ENCODE results near the gene MPC1. TPM values are rescaled to one million over a fixed set of nuclear protein-coding genes. Genes with fewer than 3 reads are reported as not detected.
A peak's percentile ranks its signal among the peaks of the same experiment; 100 is the strongest.

The MPC1 gene
- polyA plus RNA-seq, 1 donor: 38.8 TPM

DNA sequence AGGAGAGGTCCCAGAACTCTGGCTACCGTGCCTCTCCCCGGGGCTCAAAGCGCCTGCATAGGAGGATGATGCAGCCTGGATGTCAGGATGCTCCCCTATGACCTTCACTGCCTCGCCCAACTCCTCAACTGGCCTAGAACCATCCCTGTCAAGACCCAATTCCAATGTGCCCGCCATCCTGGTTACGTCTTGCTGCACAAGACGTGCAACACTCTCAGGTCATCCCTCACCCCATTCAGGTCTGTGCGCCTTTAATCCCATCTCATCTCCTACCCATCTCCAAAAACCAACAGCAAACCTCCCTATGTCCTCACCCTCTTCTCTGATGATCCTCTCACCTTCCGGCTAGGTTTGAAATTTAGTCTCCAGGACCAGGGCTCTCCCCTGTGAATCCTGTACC lies 43.9 kb downstream of the MPC1 start:
- no peaks in the 10 kb centered on the region for H3K27me3 ChIP-seq (ENCODE audit: control insufficient read depth, insufficient read depth, low read length)
- no peaks in the 10 kb centered on the region for H3K9me3 ChIP-seq (ENCODE audit: control insufficient read depth, low read depth, low read length)
- H3K4me3 ChIP-seq (ENCODE audit: low read length): no peak overlapping the region
- H3K27ac ChIP-seq (ENCODE audit: low read length): no peak overlapping the region
- peaks cover 9% of the 10 kb centered on the region for H3K4me1 ChIP-seq (ENCODE audit: control insufficient read depth, insufficient read depth, low read length)
- H3K36me3 ChIP-seq (ENCODE audit: control insufficient read depth, insufficient read depth, low read length): peaks cover 32% of the 10 kb centered on the region
- DNase-seq: no peak
- 100% methylated on average over 1 of the region's 9 CpGs for WGBS (ENCODE audit: insufficient coverage, low lambda C conversion rate)

GRCh38 chr6:166336847-166337246 lies 45.9 kb downstream of the MPC1 start:
- Histone ChIP-seq H3K4me3 (ENCODE audit: low read length) (no peak overlapping the region), H3K27ac (ENCODE audit: low read length) (no peak overlapping the region), H3K4me1 (ENCODE audit: control insufficient read depth, insufficient read depth, low read length) (peaks cover 4% of the 10 kb centered on the region)

DNA sequence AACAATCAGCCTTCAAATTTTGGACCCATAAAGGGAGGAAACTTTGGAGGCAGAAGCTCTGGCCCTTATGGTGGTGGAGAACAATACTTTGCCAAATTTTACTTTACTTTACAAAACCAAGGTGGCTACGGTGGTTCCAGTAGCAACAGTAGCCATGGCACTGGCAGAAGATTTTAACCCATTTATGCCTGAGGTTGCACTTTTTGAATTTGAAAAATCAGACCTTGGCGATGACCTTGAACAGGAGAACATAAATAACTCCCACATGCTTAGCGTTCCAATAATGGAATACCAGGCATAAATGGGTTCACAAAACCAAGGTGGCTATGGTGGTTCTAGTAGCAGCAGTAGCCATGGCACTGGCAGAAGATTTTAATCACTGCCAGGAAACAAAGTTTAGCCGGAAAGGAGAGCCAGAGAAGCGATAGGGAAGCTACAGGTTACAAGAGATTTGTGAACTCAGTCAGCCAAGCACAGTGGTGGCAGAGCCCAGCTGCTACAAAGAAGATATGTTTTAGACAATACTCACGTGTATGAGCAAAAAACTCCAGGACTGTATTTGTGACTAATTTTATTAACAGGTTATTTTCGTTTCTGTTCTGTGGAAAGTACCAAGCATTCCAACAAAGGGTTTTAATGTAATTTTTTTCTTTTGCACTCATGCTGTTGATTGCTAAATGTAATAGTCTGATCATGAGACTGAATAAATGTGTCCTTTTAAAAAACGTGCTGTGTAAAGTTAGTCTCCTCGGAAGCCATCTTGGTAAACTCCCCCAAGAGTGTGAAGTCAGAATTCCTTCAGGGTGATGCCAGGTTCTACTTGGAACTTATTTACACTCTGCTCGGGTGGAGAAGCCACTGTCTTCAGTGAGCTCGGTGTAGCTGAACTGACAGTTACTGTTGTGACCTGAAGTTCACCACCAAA lies 47.1 kb downstream of the MPC1 start:
- no peak for DNase-seq
- WGBS (ENCODE audit: insufficient coverage, low lambda C conversion rate): 95% methylated on average over 5 of the region's 11 CpGs
- H3K36me3 ChIP-seq (ENCODE audit: control insufficient read depth, insufficient read depth, low read length): peaks cover 32% of the 10 kb centered on the region
- no peaks in the 10 kb centered on the region for H3K4me1 ChIP-seq (ENCODE audit: control insufficient read depth, insufficient read depth, low read length)
- H3K27me3 ChIP-seq (ENCODE audit: control insufficient read depth, insufficient read depth, low read length): no peaks in the 10 kb centered on the region
- H3K9me3 ChIP-seq (ENCODE audit: control insufficient read depth, low read depth, low read length): no peaks in the 10 kb centered on the region
- H3K27ac ChIP-seq (ENCODE audit: low read length): no peak overlapping the region
- H3K4me3 ChIP-seq (ENCODE audit: low read length): no peak overlapping the region

More at GRCh38 chr6:166336847-166337246, 45.9 kb downstream of the MPC1 start:
- no peaks in the 10 kb centered on the region for H3K27me3 ChIP-seq (ENCODE audit: control insufficient read depth, insufficient read depth, low read length)
- H3K9me3 ChIP-seq (ENCODE audit: control insufficient read depth, low read depth, low read length): no peaks in the 10 kb centered on the region
- no peak for DNase-seq
- H3K36me3 ChIP-seq (ENCODE audit: control insufficient read depth, insufficient read depth, low read length): peaks cover 32% of the 10 kb centered on the region
- WGBS (ENCODE audit: insufficient coverage, low lambda C conversion rate): no CpG with 5 or more reads among the region's 3 CpGs

GRCh38 chr6:166334878-166335277 lies 47.9 kb downstream of the MPC1 start:
- Histone ChIP-seq H3K4me3 (ENCODE audit: low read length) (no peak overlapping the region), H3K27me3 (ENCODE audit: control insufficient read depth, insufficient read depth, low read length) (no peaks in the 10 kb centered on the region), H3K27ac (ENCODE audit: low read length) (no peak overlapping the region), H3K4me1 (ENCODE audit: control insufficient read depth, insufficient read depth, low read length) (no peaks in the 10 kb centered on the region), H3K36me3 (ENCODE audit: control insufficient read depth, insufficient read depth, low read length) (peaks cover 34% of the 10 kb centered on the region), H3K9me3 (ENCODE audit: control insufficient read depth, low read depth, low read length) (no peaks in the 10 kb centered on the region)
- 100% methylated on average over 2 of the region's 8 CpGs for WGBS (ENCODE audit: insufficient coverage, low lambda C conversion rate)
- DNase-seq: no peak

DNA sequence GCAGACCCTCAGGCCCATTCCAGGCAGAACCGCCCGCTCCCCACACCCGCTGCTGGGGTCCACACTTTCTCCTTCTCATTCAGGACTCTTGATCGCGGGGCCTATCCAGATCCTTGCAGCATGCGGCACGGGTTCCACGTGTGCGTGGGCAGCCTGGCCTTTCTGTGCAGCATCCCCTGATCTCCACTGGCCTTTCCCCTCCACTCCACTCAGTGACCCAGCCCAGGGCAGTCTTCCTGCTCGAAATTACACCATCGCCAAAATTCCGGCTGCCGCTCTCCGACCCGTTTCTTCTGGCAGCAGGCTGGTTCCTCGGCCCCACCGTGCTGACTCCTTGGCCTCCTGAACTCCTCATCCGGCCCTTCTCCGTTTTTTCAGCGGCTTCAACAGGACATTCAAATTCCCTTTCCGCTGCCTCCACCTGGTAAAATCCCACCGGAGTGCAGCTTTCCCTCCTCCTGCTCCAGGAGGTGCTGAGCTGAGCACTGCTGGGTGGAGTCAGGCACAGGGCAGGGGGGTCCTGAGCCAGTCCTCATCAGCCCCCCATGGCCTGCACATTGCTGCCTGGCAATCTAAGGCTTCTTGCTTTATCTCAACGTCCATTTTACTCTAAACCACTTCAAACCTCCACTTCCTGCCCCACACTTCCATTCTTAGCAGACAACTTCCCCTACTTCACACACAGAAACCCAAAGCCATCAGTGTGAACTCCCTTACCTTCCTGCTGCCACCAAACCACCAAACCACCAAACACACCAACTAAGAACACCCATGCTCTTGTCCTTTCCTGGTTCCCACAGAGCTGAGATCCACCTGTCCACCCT lies 49.4 kb downstream of the MPC1 start:
- no peaks in the 10 kb centered on the region for H3K27me3 ChIP-seq (ENCODE audit: control insufficient read depth, insufficient read depth, low read length)
- H3K36me3 ChIP-seq (ENCODE audit: control insufficient read depth, insufficient read depth, low read length): peaks cover 42% of the 10 kb centered on the region
- WGBS (ENCODE audit: insufficient coverage, low lambda C conversion rate): 98% methylated on average over 8 of the region's 23 CpGs
- H3K4me1 ChIP-seq (ENCODE audit: control insufficient read depth, insufficient read depth, low read length): no peaks in the 10 kb centered on the region
- DNase-seq: no peak
- H3K4me3 ChIP-seq (ENCODE audit: low read length): no peak overlapping the region
- no peak overlapping the region for H3K27ac ChIP-seq (ENCODE audit: low read length)
- no peaks in the 10 kb centered on the region for H3K9me3 ChIP-seq (ENCODE audit: control insufficient read depth, low read depth, low read length)

GRCh38 chr6:166331503-166332415 lies 51.0 kb downstream of the MPC1 start:
- Histone ChIP-seq H3K9me3 (ENCODE audit: control insufficient read depth, low read depth, low read length) (no peaks in the 10 kb centered on the region), H3K4me3 (ENCODE audit: low read length) (no peak overlapping the region), H3K27ac (ENCODE audit: low read length) (no peak overlapping the region), H3K36me3 (ENCODE audit: control insufficient read depth, insufficient read depth, low read length) (peaks cover 37% of the 10 kb centered on the region), H3K4me1 (ENCODE audit: control insufficient read depth, insufficient read depth, low read length) (no peaks in the 10 kb centered on the region), H3K27me3 (ENCODE audit: control insufficient read depth, insufficient read depth, low read length) (no peaks in the 10 kb centered on the region)
- 100% methylated on average over 4 of the region's 13 CpGs for WGBS (ENCODE audit: insufficient coverage, low lambda C conversion rate)
- DNase-seq: no peak

DNA sequence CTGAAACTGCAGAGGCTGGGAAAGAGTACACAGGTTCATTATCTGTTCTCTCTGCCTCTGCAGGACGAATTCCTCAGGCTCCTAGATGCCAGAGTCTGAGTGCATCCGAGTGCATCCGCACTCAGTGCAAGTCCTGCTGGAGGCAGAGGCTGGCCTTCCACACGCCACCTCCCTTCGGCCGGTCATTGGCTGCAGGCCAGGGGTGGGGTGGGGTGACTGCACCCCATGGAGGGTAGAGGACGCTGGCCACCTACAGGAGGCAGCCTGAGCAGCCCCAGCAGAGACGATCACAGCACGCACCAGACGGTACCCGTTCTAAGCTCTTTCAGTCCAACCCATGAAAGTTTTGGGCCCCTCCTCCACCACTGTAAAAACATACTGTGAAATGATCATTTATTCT lies 52.1 kb downstream of the MPC1 start:
- H3K4me1 ChIP-seq (ENCODE audit: control insufficient read depth, insufficient read depth, low read length): no peaks in the 10 kb centered on the region
- peak; percentile 53 to 70 for DNase-seq
- no CpG with 5 or more reads among the region's 11 CpGs for WGBS (ENCODE audit: insufficient coverage, low lambda C conversion rate)
- no peaks in the 10 kb centered on the region for H3K9me3 ChIP-seq (ENCODE audit: control insufficient read depth, low read depth, low read length)
- H3K4me3 ChIP-seq (ENCODE audit: low read length): no peak overlapping the region
- H3K27ac ChIP-seq (ENCODE audit: low read length): no peak overlapping the region
- peaks cover 37% of the 10 kb centered on the region for H3K36me3 ChIP-seq (ENCODE audit: control insufficient read depth, insufficient read depth, low read length)
- H3K27me3 ChIP-seq (ENCODE audit: control insufficient read depth, insufficient read depth, low read length): no peaks in the 10 kb centered on the region

DNA sequence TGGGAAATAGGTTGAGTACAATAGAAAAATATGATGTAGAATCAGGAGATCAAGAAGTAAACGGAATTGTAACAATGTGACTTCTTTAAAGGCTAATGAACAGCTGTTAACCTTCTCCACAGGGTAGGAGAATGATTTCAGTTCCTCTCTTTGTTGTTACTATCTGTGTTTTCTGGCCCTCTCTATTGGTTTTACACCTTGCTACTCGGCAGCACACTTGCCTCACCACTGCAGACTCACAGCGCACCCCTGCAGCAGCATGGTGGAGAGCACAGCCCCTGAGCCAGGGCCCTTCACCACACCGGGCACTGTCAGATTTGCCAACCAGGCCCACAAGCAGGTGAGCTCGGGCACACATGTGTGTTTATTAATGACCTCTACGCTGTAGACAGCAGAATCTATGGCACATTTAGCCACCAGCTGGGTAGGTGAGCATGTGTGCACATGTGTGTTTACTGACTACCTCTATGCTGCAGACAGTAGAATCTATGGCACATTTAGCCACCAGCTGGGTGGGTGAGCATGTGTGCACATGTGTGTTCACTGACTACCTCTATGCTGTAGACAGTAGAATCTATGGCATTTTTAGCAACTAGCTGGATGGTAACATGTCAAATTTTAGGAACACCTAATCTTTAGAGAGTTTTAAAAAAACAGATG lies 57.2 kb downstream of the MPC1 start:
- DNase-seq: no peak
- no peak overlapping the region for H3K4me3 ChIP-seq (ENCODE audit: low read length)
- H3K9me3 ChIP-seq (ENCODE audit: control insufficient read depth, low read depth, low read length): no peaks in the 10 kb centered on the region
- no peaks in the 10 kb centered on the region for H3K27me3 ChIP-seq (ENCODE audit: control insufficient read depth, insufficient read depth, low read length)
- H3K36me3 ChIP-seq (ENCODE audit: control insufficient read depth, insufficient read depth, low read length): peaks cover 56% of the 10 kb centered on the region
- H3K27ac ChIP-seq (ENCODE audit: low read length): no peak overlapping the region
- 100% methylated on average over 1 of the region's 6 CpGs for WGBS (ENCODE audit: insufficient coverage, low lambda C conversion rate)
- H3K4me1 ChIP-seq (ENCODE audit: control insufficient read depth, insufficient read depth, low read length): no peaks in the 10 kb centered on the region

GRCh38 chr6:166323395-166323794 lies 59.3 kb downstream of the MPC1 start:
- Histone ChIP-seq H3K36me3 (ENCODE audit: control insufficient read depth, insufficient read depth, low read length) (peaks cover 53% of the 10 kb centered on the region), H3K27me3 (ENCODE audit: control insufficient read depth, insufficient read depth, low read length) (no peaks in the 10 kb centered on the region), H3K4me3 (ENCODE audit: low read length) (no peak overlapping the region), H3K9me3 (ENCODE audit: control insufficient read depth, low read depth, low read length) (no peaks in the 10 kb centered on the region), H3K27ac (ENCODE audit: low read length) (no peak overlapping the region), H3K4me1 (ENCODE audit: control insufficient read depth, insufficient read depth, low read length) (no peaks in the 10 kb centered on the region)
- no peak for DNase-seq
- 100% methylated on average over 2 of the region's 5 CpGs for WGBS (ENCODE audit: insufficient coverage, low lambda C conversion rate)

Measured in large intestine (tissue), 3 donors.